HCT116 (cell line): ENCODE results near the gene TMEM147. TPM values are rescaled to one million over a fixed set of nuclear protein-coding genes. Genes with fewer than 3 reads are reported as not detected.

Experiments
- ATAC-seq: fragments of 200-7000 bp; cut with Tn5 transposase; 2 replicates; pipeline ENCODE4 v1.9.1; 2020; ENCODE audit warnings: mild to moderate bottlenecking, moderate library complexity
- BruUV-seq: library from RNA; stranded (reverse); fragments of 400-500 nt; replicated peaks from 2 replicates; lab custom pipeline; 2021; lab: Mats Ljungman, UMichigan
- CTCF ChIA-PET: fragments of 300-600 bp; sonication (Branson Sonifier 250); formaldehyde crosslinking; loops from one replicate; lab custom pipeline; 2021; ENCODE audit warnings: antibody characterized with exemption; lab: Charles Lee
- POLR2A ChIA-PET: fragments of 300-600, 350-600 bp; sonication (Branson Sonifier 250); formaldehyde crosslinking; loops from one replicate; lab custom pipeline; 2021; ENCODE audit warnings: antibody characterized with exemption; lab: Charles Lee
- RAD21 ChIA-PET, 2 experiments: fragments of 300-600 bp; sonication (Branson Sonifier 250); formaldehyde crosslinking; loops; one replicate each; lab custom pipeline; 2023; ENCODE audit warnings: low total read pairs in 2 of 2; ENCODE audit not compliant: uncharacterized antibody in 2 of 2, unreplicated experiment in 2 of 2, low non-redundant PET in 1 of 2; lab: Charles Lee
- DNase-seq: peaks from one replicate; pipeline ENCODE4 v3.0.0-alpha.2; 2010; ENCODE audit warnings: low read depth, low spot score
- H2AFZ ChIP-seq: fragments of 200-600 bp; shearing (Covaris generic), sonication (generic); 2 replicates; pipeline ENCODE4 v1.6.1; 2017; ENCODE audit warnings: low read depth, mixed run types, mixed read lengths, antibody characterized with exemption, low read length; ENCODE audit not compliant: poor library complexity, severe bottlenecking
- H3K27ac ChIP-seq: 2 replicates; pipeline ENCODE4 v1.5.1; 2012; ENCODE audit warnings: low read depth, low read length
- H3K27me3 ChIP-seq: fragments of 200-600 bp; sonication (generic); 2 replicates; pipeline ENCODE4 v1.6.1; 2016; ENCODE audit warnings: mixed run types, low read length, mixed read lengths; ENCODE audit not compliant: insufficient read depth
- H3K36me3 ChIP-seq, 2 experiments: fragments of 200-500 bp in 1 of 2; fragments of 200-600 bp in 1 of 2; sonication (Bioruptor generic) in 1 of 2; sonication (generic) in 1 of 2; 2 replicates each; pipeline versions ENCODE4 v1.5.1 to v1.6.1; 2014 to 2016; ENCODE audit warnings: low read length in 2 of 2, inconsistent platforms in 1 of 2, mixed read lengths in 1 of 2, mixed run types in 1 of 2; ENCODE audit not compliant: insufficient read depth in 2 of 2, control insufficient read depth in 1 of 2
- H3K4me1 ChIP-seq, 2 experiments: fragments of 200-600 bp in 1 of 2; sonication (generic) in 1 of 2; 2 replicates each; pipeline versions ENCODE4 v1.5.1 to v1.6.1; 2012 to 2017; ENCODE audit warnings: low read length in 2 of 2, inconsistent platforms in 1 of 2, mild to moderate bottlenecking in 1 of 2, mixed read lengths in 1 of 2, mixed run types in 1 of 2, moderate library complexity in 1 of 2; ENCODE audit not compliant: insufficient read depth in 2 of 2, control insufficient read depth in 1 of 2
- H3K4me2 ChIP-seq: fragments of 200-600 bp; sonication (generic); 2 replicates; pipeline ENCODE4 v1.6.1; 2017; ENCODE audit warnings: mixed run types, low read length, mixed read lengths
- H3K4me3 ChIP-seq, 2 experiments: fragments of 200-600 bp in 1 of 2; sonication (generic) in 1 of 2; replicated peaks in 1 of 2; 2 replicates each; pipeline ENCODE4 v1.5.1; 2011 to 2016; ENCODE audit warnings: low read length in 2 of 2, control low read depth in 1 of 2, low read depth in 1 of 2, mild to moderate bottlenecking in 1 of 2, mixed read lengths in 1 of 2, mixed run types in 1 of 2
- H3K79me2 ChIP-seq: fragments of 200-600 bp; sonication (generic); 2 replicates; pipeline ENCODE4 v1.6.1; 2017; ENCODE audit warnings: mild to moderate bottlenecking, mixed run types, low read length, moderate library complexity, mixed read lengths; ENCODE audit not compliant: insufficient read depth
- H3K9ac ChIP-seq: fragments of 200-600 bp; sonication (generic); 2 replicates; pipeline ENCODE4 v1.6.1; 2016; ENCODE audit warnings: low read length, mixed read lengths
- H3K9me2 ChIP-seq: fragments of 200-600 bp; sonication (generic), shearing (Covaris generic); 2 replicates; pipeline ENCODE4 v1.6.1; 2017; ENCODE audit warnings: mixed run types, mild to moderate bottlenecking, moderate library complexity; ENCODE audit not compliant: insufficient read depth
- H3K9me3 ChIP-seq, 2 experiments: fragments of 200-500 bp in 1 of 2; fragments of 200-600 bp in 1 of 2; sonication (Bioruptor generic) in 1 of 2; sonication (generic) in 1 of 2; 2 replicates each; pipeline ENCODE4 v1.6.1; 2014 to 2017; ENCODE audit warnings: low read length in 2 of 2, mixed read lengths in 2 of 2, inconsistent platforms in 1 of 2, low read depth in 1 of 2, mild to moderate bottlenecking in 1 of 2, mixed run types in 1 of 2, moderate library complexity in 1 of 2; ENCODE audit not compliant: control insufficient read depth in 1 of 2, insufficient read depth in 1 of 2
- H4K20me1 ChIP-seq: fragments of 200-600 bp; sonication (generic), shearing (Covaris generic); 2 replicates; pipeline ENCODE4 v1.6.1; 2017; ENCODE audit warnings: mixed run types, mild to moderate bottlenecking, moderate library complexity; ENCODE audit not compliant: insufficient read depth
- ATF3 ChIP-seq: IDR thresholded peaks from 2 replicates; pipeline ENCODE4 v1.6.1; 2012
- CBX3 ChIP-seq: IDR thresholded peaks from 2 replicates; pipeline ENCODE4 v1.6.1; 2012; ENCODE audit warnings: low read depth
- CEBPB ChIP-seq: IDR thresholded peaks from 2 replicates; pipeline ENCODE4 v1.6.1; 2012; ENCODE audit warnings: low read depth
- EGR1 ChIP-seq: IDR thresholded peaks from 2 replicates; pipeline ENCODE4 v1.6.1; 2012; ENCODE audit warnings: low read depth
- ELF1 ChIP-seq: IDR thresholded peaks from 2 replicates; pipeline ENCODE4 v1.6.1; 2012; ENCODE audit warnings: low read depth, borderline replicate concordance
- EZH2 ChIP-seq: fragments of 200-600 bp; sonication (generic); IDR thresholded peaks from 2 replicates; pipeline ENCODE4 v1.6.1; 2017; ENCODE audit warnings: antibody characterized with exemption, mixed run types
- EZH2phosphoT487 ChIP-seq: fragments of 200-600 bp; IDR thresholded peaks from 2 replicates; pipeline ENCODE4 v1.6.1; 2018; ENCODE audit warnings: antibody characterized with exemption, borderline replicate concordance
- FOSL1 ChIP-seq: IDR thresholded peaks from 2 replicates; pipeline ENCODE4 v1.6.1; 2012; ENCODE audit warnings: low read depth
- JUND ChIP-seq: IDR thresholded peaks from 2 replicates; pipeline ENCODE4 v1.6.1; 2012
- MAX ChIP-seq: IDR thresholded peaks from 2 replicates; pipeline ENCODE4 v1.6.1; 2012
- POLR2AphosphoS5 ChIP-seq: IDR thresholded peaks from 2 replicates; pipeline ENCODE4 v1.6.1; 2011; ENCODE audit warnings: mild to moderate bottlenecking, low read depth, low read length, moderate library complexity
- SP1 ChIP-seq: IDR thresholded peaks from 2 replicates; pipeline ENCODE4 v1.6.1; 2012; ENCODE audit warnings: low read depth
- SRF ChIP-seq: IDR thresholded peaks from 2 replicates; pipeline ENCODE4 v1.6.1; 2012; ENCODE audit warnings: low read depth
- TCF7L2 ChIP-seq: IDR thresholded peaks from 2 replicates; pipeline ENCODE4 v1.7.0; 2011; ENCODE audit warnings: borderline replicate concordance, inconsistent platforms; ENCODE audit not compliant: insufficient read depth, insufficient read length; ENCODE audit errors: extremely low read depth
- YY1 ChIP-seq: IDR thresholded peaks from 2 replicates; pipeline ENCODE4 v1.6.1; 2011; ENCODE audit warnings: low read length, low read depth, moderate library complexity, mild to moderate bottlenecking; ENCODE audit not compliant: insufficient replicate concordance; ENCODE audit errors: extremely low read depth
- ZNF274 ChIP-seq: fragments of 200-500 bp; sonication (Bioruptor generic); IDR thresholded peaks from 2 replicates; pipeline ENCODE4 v1.6.1; 2014; ENCODE audit warnings: mild to moderate bottlenecking, low read depth, low read length, inconsistent platforms
- intact Hi-C: fragments of 100-400 bp; cut with micrococcal nuclease; formaldehyde crosslinking; loops from 2 replicates; pipeline ENCODE4 v1.10.0; 2022
- total RNA-seq: library from RNA; stranded (reverse); gene quantifications from one replicate; pipeline ENCODE4 v1.2.1, GENCODE V29; 2021; ENCODE audit not compliant: unreplicated experiment
- TF ChIP-seq, protein P1 (sequence below), 3 experiments: fragments of 200-600 bp in 1 of 3; sonication (generic) in 1 of 3; IDR thresholded peaks in 2 of 3; conservative IDR thresholded peaks in 1 of 3; 2 replicates each; pipeline ENCODE4 v1.5.1; 2012 to 2017; ENCODE audit warnings: low read depth in 2 of 3, low read length in 2 of 3, antibody characterized with exemption in 1 of 3, borderline replicate concordance in 1 of 3, control low read depth in 1 of 3, mild to moderate bottlenecking in 1 of 3, mixed read lengths in 1 of 3, mixed run types in 1 of 3, moderate library complexity in 1 of 3; ENCODE audit not compliant: insufficient read depth in 1 of 3

Gene TMEM147
- total RNA-seq, 1 experiment from 2014 or later, result 128 TPM

GRCh38 chr19:35578707-35579106 is 33.3 kb downstream of the TMEM147 start (continued):
- TF ChIP-seq, protein P1, sequence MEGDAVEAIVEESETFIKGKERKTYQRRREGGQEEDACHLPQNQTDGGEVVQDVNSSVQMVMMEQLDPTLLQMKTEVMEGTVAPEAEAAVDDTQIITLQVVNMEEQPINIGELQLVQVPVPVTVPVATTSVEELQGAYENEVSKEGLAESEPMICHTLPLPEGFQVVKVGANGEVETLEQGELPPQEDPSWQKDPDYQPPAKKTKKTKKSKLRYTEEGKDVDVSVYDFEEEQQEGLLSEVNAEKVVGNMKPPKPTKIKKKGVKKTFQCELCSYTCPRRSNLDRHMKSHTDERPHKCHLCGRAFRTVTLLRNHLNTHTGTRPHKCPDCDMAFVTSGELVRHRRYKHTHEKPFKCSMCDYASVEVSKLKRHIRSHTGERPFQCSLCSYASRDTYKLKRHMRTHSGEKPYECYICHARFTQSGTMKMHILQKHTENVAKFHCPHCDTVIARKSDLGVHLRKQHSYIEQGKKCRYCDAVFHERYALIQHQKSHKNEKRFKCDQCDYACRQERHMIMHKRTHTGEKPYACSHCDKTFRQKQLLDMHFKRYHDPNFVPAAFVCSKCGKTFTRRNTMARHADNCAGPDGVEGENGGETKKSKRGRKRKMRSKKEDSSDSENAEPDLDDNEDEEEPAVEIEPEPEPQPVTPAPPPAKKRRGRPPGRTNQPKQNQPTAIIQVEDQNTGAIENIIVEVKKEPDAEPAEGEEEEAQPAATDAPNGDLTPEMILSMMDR (IDR thresholded peaks at IDR 0.05 in 2 of 3, conservative IDR thresholded peaks at IDR 0.05 in 1 of 3; ENCODE audit: borderline replicate concordance in 1 of 3, insufficient read depth in 1 of 3, low read depth in 2 of 3, low read length in 2 of 3), result no peak
- TF ChIP-seq FOSL1 (no peak), POLR2AphosphoS5 (no peak), CBX3 (no peak), CEBPB (no peak), ZNF274 (no peak), EZH2 (no peak), TCF7L2 (no peak), YY1 (no peak), JUND (no peak), SP1 (no peak)

DNA sequence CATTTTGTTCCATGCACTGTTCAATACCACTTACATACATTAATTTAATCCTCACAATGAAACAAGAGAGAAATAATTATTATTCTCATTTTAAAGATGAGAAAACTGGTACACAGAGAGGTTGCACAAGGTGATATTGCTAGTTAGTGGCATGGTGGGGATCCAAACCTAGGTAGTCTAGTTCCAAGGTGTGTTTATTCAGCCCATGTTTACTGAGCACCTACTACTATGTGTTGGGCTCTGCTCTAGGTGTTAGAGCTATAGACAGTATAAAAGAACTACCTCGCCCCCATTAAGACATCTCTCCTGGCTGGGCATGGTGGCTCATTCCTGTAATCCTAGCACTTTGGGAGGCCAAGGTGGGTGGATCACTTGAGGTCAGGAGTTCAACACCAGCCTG is 37.3 kb downstream of the TMEM147 start:
- no peak overlapping the region for H3K4me3 ChIP-seq
- TF ChIP-seq ELF1 (no peak), EGR1 (no peak), MAX (no peak), ATF3 (no peak), SRF (no peak), SP1 (no peak), YY1 (no peak), CEBPB (no peak), EZH2phosphoT487 (no peak)
- no peak for ATAC-seq
- H3K9me2 ChIP-seq, result no peaks in the 10 kb centered on the region
- no peaks in the 10 kb centered on the region for H3K27me3 ChIP-seq
- H3K36me3 ChIP-seq, result no peaks in the 10 kb centered on the region
- H3K79me2 ChIP-seq, result no peaks in the 10 kb centered on the region
- H2AFZ ChIP-seq, result no peak overlapping the region
- H3K9me3 ChIP-seq, result no peaks in the 10 kb centered on the region
- no peak for DNase-seq
- ChIA-PET CTCF (no interaction called here), RAD21 (no interaction called here), POLR2A (no interaction called here)
- H3K27ac ChIP-seq, result no peak overlapping the region
- H3K9ac ChIP-seq, result no peak overlapping the region
- H4K20me1 ChIP-seq, result no peaks in the 10 kb centered on the region
- intact Hi-C loops, result no loop called here
- H3K4me2 ChIP-seq, result no peak overlapping the region
- no peaks in the 10 kb centered on the region for H3K4me1 ChIP-seq
- BruUV-seq, result no TSS peak
